Posterior cingulate gyrus (tissue), 11 donors: ENCODE measurements around the gene MYO5A.
A peak's percentile ranks its signal among the peaks of the same experiment; 100 is the strongest.
"Not testable (repeated sequence)": the region's sequence is repeated elsewhere in the genome, so short reads cannot be mapped to it uniquely, and the experiment has no call there.

ENCODE experiments used
- DNase-seq, 10 donors: peaks; one replicate each; pipeline versions ENCODE4 v3.0.0 to v3.0.0-alpha.2; 2020 to 2021; ENCODE audit warnings: mixed read lengths in 3 of 10
- intact Hi-C: fragments of 100-400 bp; cut with DNase I; formaldehyde crosslinking; loops from one replicate; pipeline ENCODE4 v1.15.1; 2023

The MYO5A gene

GRCh38 chr15:52306270-52306669 lies 222.4 kb downstream of the MYO5A start:
- intact Hi-C loops: no loop called here
- DNase-seq: no peak

- intact Hi-C loops: no loop called here
Observed at GRCh38 chr15:52303093-52303772, 225.4 kb downstream of the MYO5A start.

GRCh38 chr15:52301265-52301847 lies 227.3 kb downstream of the MYO5A start:
- DNase-seq: no peak
- intact Hi-C loops: no loop called here

More at GRCh38 chr15:52303093-52303772, 225.4 kb downstream of the MYO5A start:
- DNase-seq: no peak

GRCh38 chr15:52295421-52296001 lies 233.2 kb downstream of the MYO5A start, which contains the start of gene MYO5C:
Gene MYO5C (minus strand): TSS chr15:52295804. CDS start chr15:52295636, 168 bp downstream.
- DNase-seq: peak in 9 of 10 donors; percentile 41 to 92 (median 54)
- intact Hi-C loops: no loop called here

- intact Hi-C loops: no loop called here
- no peak for DNase-seq
Observed at GRCh38 chr15:52294881-52295420, 233.7 kb downstream of the MYO5A start.

GRCh38 chr15:52292780-52293392 lies 235.8 kb downstream of the MYO5A start:
- no peak for DNase-seq
- intact Hi-C loops: no loop called here

- intact Hi-C loops: no loop called here
- no peak for DNase-seq
Observed at GRCh38 chr15:52291204-52291603, 237.5 kb downstream of the MYO5A start.

GRCh38 chr15:52290800-52291199 lies 237.9 kb downstream of the MYO5A start:
- no peak for DNase-seq
- intact Hi-C loops: no loop called here

GRCh38 chr15:52290329-52290728 lies 238.4 kb downstream of the MYO5A start:
- no peak for DNase-seq

GRCh38 chr15:52289629-52290081 lies 239.0 kb downstream of the MYO5A start:
- intact Hi-C loops: no loop called here
- DNase-seq: no peak

More at GRCh38 chr15:52290329-52290728, 238.4 kb downstream of the MYO5A start:
- intact Hi-C loops: no loop called here

- DNase-seq: no peak
- intact Hi-C loops: no loop called here
Observed at GRCh38 chr15:52288986-52289385, 239.7 kb downstream of the MYO5A start.

- DNase-seq: no peak
Observed at GRCh38 chr15:52288051-52288942, 240.4 kb downstream of the MYO5A start.

GRCh38 chr15:52287114-52287513 lies 241.6 kb downstream of the MYO5A start:
- no peak for DNase-seq
- intact Hi-C loops: no loop called here

More at GRCh38 chr15:52288051-52288942, 240.4 kb downstream of the MYO5A start:
- intact Hi-C loops: no loop called here

GRCh38 chr15:52285941-52286340 lies 242.7 kb downstream of the MYO5A start:
- intact Hi-C loops: not testable (repeated sequence)

GRCh38 chr15:52284164-52284563 lies 244.5 kb downstream of the MYO5A start:
- intact Hi-C loops: no loop called here
- DNase-seq: no peak

More at GRCh38 chr15:52285941-52286340, 242.7 kb downstream of the MYO5A start:
- DNase-seq: not testable (repeated sequence)

GRCh38 chr15:52283281-52283680 lies 245.4 kb downstream of the MYO5A start:
- intact Hi-C loops: no loop called here

GRCh38 chr15:52282418-52282817 lies 246.3 kb downstream of the MYO5A start:
- DNase-seq: no peak

More at GRCh38 chr15:52283281-52283680, 245.4 kb downstream of the MYO5A start:
- no peak for DNase-seq

GRCh38 chr15:52281085-52282035 lies 247.3 kb downstream of the MYO5A start:
- intact Hi-C loops: no loop called here
- no peak for DNase-seq

More at GRCh38 chr15:52282418-52282817, 246.3 kb downstream of the MYO5A start:
- intact Hi-C loops: no loop called here
